Measurements from ENCODE around the gene CBLN3. TPM values are rescaled to one million over a fixed set of nuclear protein-coding genes. Genes with fewer than 3 reads are reported as not detected.

CBLN3 gene
- polyA plus RNA-seq, 3 donors = 0.07 to 1.1 TPM; not detected in 1

- peaks cover 2% of the 10 kb centered on the region in 2 donors for H3K36me3 ChIP-seq (replicated peaks in 1 of 2; ENCODE audit: control insufficient read depth in 1 of 2, insufficient read depth in 2 of 2, low read length in 2 of 2)
- H3K79me2 ChIP-seq (ENCODE audit: insufficient read depth, low read length) = peaks cover 21% of the 10 kb centered on the region
- H3K4me1 ChIP-seq (ENCODE audit: control insufficient read depth in 1 of 2, insufficient read depth in 2 of 2, low read length in 2 of 2) = peaks cover 31 to 46% of the 10 kb centered on the region in 2 donors
- no peak overlapping the region for H3K4me2 ChIP-seq (replicated peaks; ENCODE audit: extremely low read depth, low read length, poor library complexity, severe bottlenecking)
- H3K9ac ChIP-seq (ENCODE audit: insufficient read depth, low read length, poor library complexity, severe bottlenecking) = no peak overlapping the region
- WGBS (ENCODE audit: insufficient coverage) = 0% methylated on average over 2 of the region's 8 CpGs
- H3K27ac Mint-ChIP-seq = peak overlapping the region in 1 of 7 donors; percentile 18
- peaks cover 17% of the 10 kb centered on the region for H4K20me1 ChIP-seq (ENCODE audit: insufficient read depth, low read length)
- H3K9me3 ChIP-seq (replicated peaks in 1 of 2; ENCODE audit: control insufficient read depth in 1 of 2, insufficient read depth in 1 of 2, low read length in 2 of 2) = no peaks in the 10 kb centered on the region
- no peaks in the 10 kb centered on the region for H3K9me3 Mint-ChIP-seq
- peaks cover 31% of the 10 kb centered on the region for H3K4me1 Mint-ChIP-seq
- TF ChIP-seq CTCF (IDR thresholded peaks at IDR 0.05) = no peak
- no peak overlapping the region for H3K4me3 Mint-ChIP-seq
- H3K4me3 ChIP-seq (replicated peaks in 1 of 3; ENCODE audit: low read depth in 2 of 3, low read length in 3 of 3) = no peak overlapping the region
- peaks cover 6 to 11% of the 10 kb centered on the region in 2 donors for H3K36me3 Mint-ChIP-seq
- no peak overlapping the region for H3K27ac ChIP-seq (ENCODE audit: low read depth in 1 of 2, low read length in 2 of 2)
- no peak for DNase-seq
- intact Hi-C loops (cut with micrococcal nuclease) = no loop called here
- H2AFZ ChIP-seq (ENCODE audit: insufficient read depth, low read depth, low read length, poor library complexity, severe bottlenecking) = no peak overlapping the region
- H3K27me3 Mint-ChIP-seq (ENCODE audit: low read depth in 3 of 3) = peaks cover 5 to 9% (median 9%) of the 10 kb centered on the region in 3 donors
- H3K27me3 ChIP-seq (ENCODE audit: control insufficient read depth in 2 of 2, insufficient read depth in 2 of 2, low read length in 2 of 2) = no peaks in the 10 kb centered on the region
Measured at GRCh38 chr14:24426912-24427536, 2.4 kb downstream of the CBLN3 start.

GRCh38 chr14:24426150-24426911 lies 3.1 kb downstream of the CBLN3 start:
- H3K27ac Mint-ChIP-seq = no peak overlapping the region
- no peaks in the 10 kb centered on the region for H3K27me3 ChIP-seq (ENCODE audit: control insufficient read depth in 2 of 2, insufficient read depth in 2 of 2, low read length in 2 of 2)
- no peak overlapping the region for H3K4me3 ChIP-seq (replicated peaks in 1 of 3; ENCODE audit: low read depth in 2 of 3, low read length in 3 of 3)
- H4K20me1 ChIP-seq (ENCODE audit: insufficient read depth, low read length) = peaks cover 10% of the 10 kb centered on the region
- peaks cover 24 to 39% of the 10 kb centered on the region in 2 donors for H3K4me1 ChIP-seq (ENCODE audit: control insufficient read depth in 1 of 2, insufficient read depth in 2 of 2, low read length in 2 of 2)
- no peaks in the 10 kb centered on the region for H3K9me3 Mint-ChIP-seq
- no peak overlapping the region for H3K27ac ChIP-seq (ENCODE audit: low read depth in 1 of 2, low read length in 2 of 2)
- H3K9ac ChIP-seq (ENCODE audit: insufficient read depth, low read length, poor library complexity, severe bottlenecking) = no peak overlapping the region
- H3K27me3 Mint-ChIP-seq (ENCODE audit: low read depth in 3 of 3) = peaks cover 5 to 9% (median 9%) of the 10 kb centered on the region in 3 donors
- H3K79me2 ChIP-seq (ENCODE audit: insufficient read depth, low read length) = peaks cover 14% of the 10 kb centered on the region
- 92% methylated on average over 1 of the region's 2 CpGs for WGBS (ENCODE audit: insufficient coverage)
- intact Hi-C loops (cut with micrococcal nuclease) = no loop called here
- H3K4me1 Mint-ChIP-seq = peaks cover 24% of the 10 kb centered on the region
- TF ChIP-seq CTCF (IDR thresholded peaks at IDR 0.05) = no peak
- H2AFZ ChIP-seq (ENCODE audit: insufficient read depth, low read depth, low read length, poor library complexity, severe bottlenecking) = no peak overlapping the region
- peaks cover under 1 to 4% of the 10 kb centered on the region in 2 donors for H3K36me3 Mint-ChIP-seq
- no peaks in the 10 kb centered on the region for H3K9me3 ChIP-seq (replicated peaks in 1 of 2; ENCODE audit: control insufficient read depth in 1 of 2, insufficient read depth in 1 of 2, low read length in 2 of 2)
- DNase-seq = no peak
- H3K4me2 ChIP-seq (replicated peaks; ENCODE audit: extremely low read depth, low read length, poor library complexity, severe bottlenecking) = no peak overlapping the region
- no peak overlapping the region for H3K4me3 Mint-ChIP-seq
- peaks cover 0 to 2% of the 10 kb centered on the region in 2 donors for H3K36me3 ChIP-seq (replicated peaks in 1 of 2; ENCODE audit: control insufficient read depth in 1 of 2, insufficient read depth in 2 of 2, low read length in 2 of 2)
